ENCODE data around the gene GCAT.

DNA sequence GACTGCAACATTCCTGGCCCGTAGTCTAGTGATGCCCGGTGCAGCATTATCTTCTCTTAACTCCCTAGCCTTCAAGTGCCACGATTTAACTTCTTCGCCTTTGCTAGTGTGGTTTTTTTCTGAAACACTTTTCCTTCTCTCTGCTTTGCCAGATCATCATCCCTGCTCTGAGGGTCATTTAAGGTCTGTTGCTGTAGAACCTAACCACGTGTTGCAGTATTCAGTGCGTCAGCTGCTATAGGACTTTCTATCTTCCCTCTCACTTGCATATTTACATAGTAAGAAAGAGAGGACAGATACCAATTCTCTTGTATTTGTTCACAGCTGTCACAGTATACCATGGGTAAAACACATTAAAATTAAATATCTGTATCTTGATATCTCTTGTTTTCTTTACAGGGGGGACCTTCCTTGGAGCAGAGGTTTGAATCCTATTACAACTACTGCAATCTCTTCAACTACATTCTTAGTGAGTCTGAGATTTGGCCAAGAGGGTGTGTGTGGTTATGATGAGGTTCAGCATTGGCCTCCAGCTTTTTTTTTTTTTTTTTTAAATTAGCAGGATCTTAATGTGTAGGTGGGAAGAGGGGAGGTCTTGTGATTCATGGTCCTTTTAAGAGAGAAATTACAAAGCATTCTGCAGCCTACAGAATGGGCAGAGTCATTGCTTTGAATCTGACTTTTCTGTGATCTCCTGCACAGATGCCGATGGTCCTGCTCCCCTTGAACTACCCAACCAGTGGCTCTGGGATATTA, 55.0 kb downstream of the GCAT start:
- TF ChIP-seq, protein P1, sequence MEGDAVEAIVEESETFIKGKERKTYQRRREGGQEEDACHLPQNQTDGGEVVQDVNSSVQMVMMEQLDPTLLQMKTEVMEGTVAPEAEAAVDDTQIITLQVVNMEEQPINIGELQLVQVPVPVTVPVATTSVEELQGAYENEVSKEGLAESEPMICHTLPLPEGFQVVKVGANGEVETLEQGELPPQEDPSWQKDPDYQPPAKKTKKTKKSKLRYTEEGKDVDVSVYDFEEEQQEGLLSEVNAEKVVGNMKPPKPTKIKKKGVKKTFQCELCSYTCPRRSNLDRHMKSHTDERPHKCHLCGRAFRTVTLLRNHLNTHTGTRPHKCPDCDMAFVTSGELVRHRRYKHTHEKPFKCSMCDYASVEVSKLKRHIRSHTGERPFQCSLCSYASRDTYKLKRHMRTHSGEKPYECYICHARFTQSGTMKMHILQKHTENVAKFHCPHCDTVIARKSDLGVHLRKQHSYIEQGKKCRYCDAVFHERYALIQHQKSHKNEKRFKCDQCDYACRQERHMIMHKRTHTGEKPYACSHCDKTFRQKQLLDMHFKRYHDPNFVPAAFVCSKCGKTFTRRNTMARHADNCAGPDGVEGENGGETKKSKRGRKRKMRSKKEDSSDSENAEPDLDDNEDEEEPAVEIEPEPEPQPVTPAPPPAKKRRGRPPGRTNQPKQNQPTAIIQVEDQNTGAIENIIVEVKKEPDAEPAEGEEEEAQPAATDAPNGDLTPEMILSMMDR (IDR thresholded peaks at IDR 0.05): no peak
- no peak for TF ChIP-seq POLR2A (IDR thresholded peaks at IDR 0.05)
